T-helper 2 cell (primary cell): ENCODE measurements around the gene DDX60.
"Not testable (repeated sequence)": the region's sequence is repeated elsewhere in the genome, so short reads cannot be mapped to it uniquely, and the experiment has no call there.

Experiments
- DNase-seq, 5 experiments: peaks; one replicate each; pipeline versions ENCODE4 v3.0.0 to v3.0.0-alpha.2; 2012 to 2022

DDX60 gene

DNA sequence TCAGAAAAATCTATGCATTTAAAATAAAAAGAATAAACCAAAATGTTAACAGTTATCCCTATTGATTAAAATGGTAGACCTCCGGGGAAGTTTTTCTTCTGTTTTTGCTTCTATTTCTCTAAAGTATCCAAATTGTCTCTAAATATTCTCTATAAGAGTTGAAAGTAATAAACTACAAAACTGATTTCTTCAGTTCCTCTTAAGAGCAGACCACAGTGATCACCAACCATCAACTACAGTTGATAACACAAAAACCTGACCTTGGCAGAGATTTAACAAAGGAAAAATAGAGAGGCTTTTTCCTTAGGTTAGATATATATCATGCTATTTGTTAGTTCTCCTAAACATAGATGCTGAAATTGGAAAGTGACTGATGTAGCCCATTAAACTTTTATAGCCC, 27.3 kb downstream of the DDX60 start:
- DNase-seq = no peak

DNA sequence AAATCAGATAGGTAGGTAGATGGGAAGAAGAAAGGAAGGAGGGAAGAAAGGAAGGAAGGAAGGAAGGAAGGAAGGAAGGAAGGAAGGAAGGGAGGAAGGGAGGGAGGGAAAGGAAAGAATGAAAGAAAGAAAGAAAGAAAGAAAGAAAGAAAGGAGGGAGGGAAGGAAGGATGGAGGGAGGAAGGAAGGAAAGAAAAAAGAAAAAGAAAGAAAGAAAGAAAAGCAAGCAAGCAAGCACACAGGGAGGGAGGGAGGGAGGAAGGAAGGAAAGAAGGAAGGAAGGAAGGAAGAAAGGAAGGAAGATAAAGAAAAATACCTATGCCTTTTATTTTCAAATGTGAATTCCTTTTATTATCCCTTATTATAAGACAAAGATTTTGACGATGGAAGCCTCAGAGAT, 32.7 kb downstream of the DDX60 start:
- DNase-seq = not testable (repeated sequence)

DNA sequence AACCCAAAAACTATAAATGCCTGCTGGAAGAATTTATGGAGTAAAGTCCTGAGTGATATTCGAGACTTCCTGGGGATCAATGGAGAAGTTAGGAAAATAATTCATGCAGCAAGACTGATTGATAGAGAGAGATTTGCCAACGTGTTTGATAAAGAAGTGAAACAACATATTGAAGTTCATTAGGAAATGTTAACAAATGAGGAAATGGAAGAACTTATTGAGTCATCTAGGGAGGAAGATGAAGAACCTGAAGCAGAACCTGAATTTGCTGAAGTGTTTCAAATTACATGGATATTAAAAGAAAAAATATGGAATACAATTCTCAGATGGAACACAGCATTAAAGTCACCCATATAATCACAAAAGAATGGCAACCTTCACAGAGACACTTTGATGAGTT, 39.0 kb downstream of the DDX60 start:
- no peak for DNase-seq

DNA sequence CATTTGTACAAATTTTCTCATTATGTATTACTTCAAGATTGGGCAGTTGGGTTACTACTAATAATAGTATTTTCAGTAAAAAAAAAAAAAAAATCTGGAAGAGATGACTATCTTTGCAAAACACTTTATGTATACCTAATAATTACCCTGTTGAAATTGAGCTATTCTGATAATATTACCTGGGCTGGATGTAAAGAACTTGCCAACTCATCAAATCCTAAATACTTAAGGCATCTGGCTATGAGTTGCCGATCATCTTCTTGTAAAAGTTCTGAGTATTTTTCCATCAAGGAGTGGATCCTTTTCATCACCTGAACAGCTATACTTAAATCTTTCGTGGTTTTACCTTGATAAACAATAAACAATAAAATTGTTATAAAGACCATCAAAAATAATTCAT, 42.7 kb downstream of the DDX60 start:
- no peak for DNase-seq

DNA sequence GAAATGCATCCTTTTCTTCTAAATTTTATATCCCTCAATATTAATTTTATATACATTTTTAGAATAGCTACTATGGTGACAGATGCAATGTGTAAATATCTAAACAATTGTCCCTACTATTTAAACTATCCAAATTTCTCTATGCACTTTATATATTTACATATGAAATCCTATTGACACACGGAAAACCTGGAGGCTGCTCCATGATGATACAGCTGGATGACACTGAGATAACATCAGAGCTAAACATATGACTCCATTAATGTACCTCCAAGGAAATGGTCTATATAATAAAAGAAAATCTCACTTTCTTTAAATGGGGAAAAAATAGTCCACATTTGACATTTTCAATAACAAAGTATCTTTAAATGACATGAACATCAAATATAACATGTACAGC, 43.7 kb downstream of the DDX60 start:
- no peak for DNase-seq

DNA sequence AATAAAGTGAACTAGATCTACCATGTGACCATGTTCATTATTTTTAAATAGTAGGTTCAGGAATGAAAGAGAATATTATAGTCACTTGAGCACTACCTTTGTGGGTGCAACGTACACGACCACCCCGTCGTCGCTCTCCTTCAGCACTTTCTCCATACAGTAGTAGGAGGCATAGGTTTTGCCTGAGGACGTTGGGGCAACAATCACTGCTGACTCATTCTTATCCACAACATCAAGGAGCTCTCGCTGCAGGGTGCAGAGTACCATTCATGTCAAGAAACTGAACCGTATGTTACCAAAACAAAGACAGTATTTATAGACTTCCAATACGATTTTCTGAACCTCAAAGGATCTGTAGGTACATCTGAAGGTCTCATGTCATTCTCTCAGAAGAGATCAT, 44.7 kb downstream of the DDX60 start:
- DNase-seq = peak in 1 of 5 experiments; percentile 70

DNA sequence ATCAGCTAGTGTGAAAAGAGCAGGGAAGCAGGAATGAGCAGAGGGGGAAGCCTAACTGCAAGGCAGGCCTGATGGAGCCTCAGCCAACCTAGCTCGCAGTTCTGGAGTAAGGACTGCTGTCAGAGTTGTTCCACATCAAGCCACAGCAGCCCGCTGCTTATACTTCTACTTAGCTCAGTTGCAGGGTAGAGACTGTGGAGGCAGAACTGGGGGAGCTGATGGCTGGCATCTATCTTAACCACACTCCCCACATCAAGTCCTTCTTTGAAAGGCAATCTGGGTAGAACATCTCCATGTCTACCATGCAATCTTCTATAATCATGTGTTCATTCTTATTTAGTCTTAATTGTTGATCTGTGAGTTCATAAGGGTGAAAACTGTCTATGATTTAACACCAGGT, 46.1 kb downstream of the DDX60 start:
- DNase-seq = peak in 1 of 5 experiments; percentile 54

DNA sequence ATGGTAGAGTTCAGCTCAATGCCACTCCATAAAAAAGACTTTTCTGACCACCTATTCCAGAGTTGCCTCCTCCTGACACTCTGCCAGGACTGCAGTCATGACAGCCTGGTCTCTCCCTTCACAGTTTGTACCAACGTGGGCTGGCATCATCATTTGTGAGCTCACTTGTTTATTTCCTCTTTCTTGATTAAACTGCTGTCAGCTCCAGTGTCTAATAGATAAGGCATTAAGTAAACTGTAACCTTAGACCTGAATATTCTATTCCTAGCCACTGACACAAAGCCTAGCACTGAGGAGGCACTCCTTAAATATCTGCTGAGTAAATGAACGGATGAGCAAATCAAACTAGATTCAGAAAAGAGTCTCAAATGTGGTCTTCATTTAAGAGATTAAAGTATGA, 48.7 kb downstream of the DDX60 start:
- no peak for DNase-seq

DNA sequence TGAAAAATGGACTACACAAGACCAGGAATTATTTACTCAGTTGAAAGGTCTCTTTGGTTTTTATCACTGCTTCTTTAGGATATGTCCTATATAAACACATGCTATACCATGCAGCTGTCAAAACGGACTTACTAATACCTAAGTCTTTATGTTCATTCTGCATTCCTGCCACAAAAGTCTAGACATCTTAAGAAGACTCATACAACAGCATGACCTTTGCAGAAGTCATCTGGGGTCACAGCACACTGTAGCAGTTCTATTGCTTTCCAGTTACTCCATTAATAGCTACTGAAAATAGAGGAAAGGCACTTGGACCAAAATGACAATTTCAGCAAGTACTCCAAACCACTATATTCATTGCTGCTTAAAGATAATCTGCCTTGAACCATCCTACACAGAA, 53.2 kb downstream of the DDX60 start:
- no peak for DNase-seq

DNA sequence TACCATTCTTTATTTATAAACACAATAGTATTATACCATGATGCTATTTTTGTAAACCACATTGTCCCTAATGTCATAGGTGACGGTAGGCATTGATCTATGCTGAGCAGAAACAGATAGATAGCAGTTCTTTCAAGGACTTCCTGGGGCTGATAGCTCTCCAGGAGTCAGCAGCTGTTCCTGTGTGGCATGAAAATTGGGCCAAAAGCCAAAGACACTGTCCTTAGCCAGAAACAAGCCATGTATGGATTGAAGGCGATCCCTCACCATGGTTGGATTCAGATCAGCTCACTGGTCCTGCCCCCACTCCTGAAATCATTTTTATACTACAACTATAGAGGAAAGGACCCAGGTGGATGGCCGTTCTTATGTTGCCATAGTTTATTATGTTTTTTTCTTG, 53.6 kb downstream of the DDX60 start:
- DNase-seq = no peak

DNA sequence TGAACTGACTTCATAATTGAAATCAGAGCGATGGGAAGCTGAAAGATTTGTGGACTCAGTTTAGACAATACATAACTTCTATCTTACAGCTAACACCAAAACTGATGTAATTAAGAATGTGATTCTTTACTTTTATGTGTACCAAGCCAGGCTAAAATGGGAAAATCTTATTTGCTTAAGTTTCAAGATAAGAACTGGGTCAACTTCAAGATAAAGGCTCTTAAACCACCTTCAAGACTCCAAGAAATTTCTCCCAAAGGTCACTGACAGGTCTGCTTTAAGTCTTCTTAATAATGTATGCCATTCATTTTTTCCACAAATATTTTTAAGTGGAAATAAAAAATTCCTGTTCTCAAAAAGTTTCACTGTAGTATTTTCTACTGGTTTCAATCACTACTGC, 55.5 kb downstream of the DDX60 start:
- no peak for DNase-seq

DNA sequence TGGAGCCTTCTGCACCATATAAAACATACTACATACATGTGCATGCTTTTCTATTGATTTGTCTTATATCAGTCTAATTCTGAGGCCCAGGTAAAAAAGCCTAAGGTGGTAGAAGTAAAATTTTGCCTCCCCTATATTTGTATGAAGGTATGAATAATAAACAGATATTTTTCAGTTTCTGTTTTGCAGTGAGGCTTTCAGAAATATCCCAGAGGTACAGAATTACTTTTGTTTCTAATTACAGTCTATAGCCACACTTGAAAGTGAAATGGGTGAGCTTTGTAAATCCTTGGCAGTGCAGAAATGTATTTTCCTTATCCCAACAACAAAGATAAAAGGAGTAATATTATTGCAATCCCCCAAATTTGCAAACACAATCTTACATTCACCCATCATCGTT, 59.5 kb downstream of the DDX60 start:
- DNase-seq = no peak

DNA sequence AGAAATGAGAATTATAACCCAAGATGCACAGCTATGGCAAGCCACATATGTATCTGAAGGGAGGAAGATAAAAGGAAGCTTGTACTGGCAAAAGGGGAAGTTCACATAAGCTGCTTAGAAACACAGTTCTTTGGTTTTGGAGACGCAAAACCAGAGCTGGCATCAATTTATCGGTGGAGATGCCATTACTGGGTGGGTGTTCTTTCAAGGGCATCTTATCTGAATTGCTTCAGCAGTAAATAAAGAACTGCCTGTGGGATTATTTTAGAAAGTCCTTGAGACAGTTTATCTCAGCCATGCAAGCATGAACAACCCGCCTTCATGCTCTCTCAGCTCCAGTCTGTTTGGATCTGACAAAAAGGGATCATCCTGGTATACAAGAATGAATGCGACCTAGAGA, 60.8 kb downstream of the DDX60 start:
- DNase-seq = no peak

DNA sequence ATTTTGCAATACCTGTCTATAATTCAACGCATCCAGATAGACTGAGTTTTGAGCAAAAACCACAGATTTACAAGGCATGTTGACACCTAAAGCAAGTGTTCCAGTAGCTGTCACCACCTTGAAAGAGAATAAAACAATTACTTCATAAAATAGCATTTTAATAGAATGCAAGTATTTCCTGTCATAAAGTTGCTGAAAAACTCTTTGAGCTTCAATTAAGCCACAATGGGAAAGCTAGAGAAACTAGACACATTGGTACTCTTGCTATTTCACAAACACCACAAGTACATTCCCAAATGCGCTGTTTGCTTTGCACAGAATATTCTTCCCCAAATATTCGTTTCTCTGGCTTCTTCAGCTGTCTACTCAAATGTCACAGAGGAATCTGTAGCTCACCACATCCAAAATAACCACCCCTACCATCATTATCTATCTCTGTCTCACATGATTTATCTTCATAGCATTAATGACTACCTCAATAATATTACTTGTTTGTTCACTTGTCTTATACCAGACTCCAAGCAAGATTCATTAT, 70.3 kb downstream of the DDX60 start:
- no peak for DNase-seq

DNA sequence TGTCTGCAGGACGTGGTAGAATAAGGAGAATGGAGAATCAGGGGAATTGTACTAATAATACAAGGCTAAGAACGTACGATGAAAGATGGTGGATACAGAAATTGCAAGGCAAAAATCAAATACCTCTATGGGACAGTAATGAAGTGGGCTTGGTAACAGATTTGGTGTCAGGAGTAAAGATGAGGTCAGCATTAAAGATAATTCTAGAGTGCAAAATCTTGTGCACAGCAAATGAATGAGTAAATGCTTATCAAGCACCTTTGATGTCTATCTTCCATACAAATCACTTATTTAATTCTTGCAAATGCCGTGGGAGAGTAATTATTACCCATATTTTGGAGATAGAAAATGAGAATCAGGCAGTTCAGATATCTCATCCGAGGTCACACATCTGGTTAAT, 70.9 kb downstream of the DDX60 start:
- DNase-seq = no peak

DNA sequence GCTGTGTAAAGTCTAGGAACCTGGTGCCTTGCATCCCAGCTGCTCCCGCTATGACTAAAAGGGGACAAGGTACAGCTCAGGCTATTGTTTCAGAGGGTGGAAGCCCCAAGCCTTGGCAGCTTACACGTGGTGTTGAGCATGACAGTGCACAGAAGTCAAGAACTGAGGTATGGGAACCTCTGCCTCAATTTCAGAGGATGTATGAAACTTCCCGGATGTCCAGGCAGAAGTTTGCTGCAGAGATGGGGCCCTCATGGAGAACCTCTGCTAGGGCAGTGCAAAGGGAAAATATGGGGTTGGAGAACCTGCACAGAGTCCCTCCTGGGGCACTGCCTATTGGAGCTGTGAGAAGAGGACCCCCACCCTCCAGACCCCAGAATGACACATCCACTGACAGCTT, 76.6 kb downstream of the DDX60 start:
- peak in 1 of 5 experiments; percentile 2 for DNase-seq

DNA sequence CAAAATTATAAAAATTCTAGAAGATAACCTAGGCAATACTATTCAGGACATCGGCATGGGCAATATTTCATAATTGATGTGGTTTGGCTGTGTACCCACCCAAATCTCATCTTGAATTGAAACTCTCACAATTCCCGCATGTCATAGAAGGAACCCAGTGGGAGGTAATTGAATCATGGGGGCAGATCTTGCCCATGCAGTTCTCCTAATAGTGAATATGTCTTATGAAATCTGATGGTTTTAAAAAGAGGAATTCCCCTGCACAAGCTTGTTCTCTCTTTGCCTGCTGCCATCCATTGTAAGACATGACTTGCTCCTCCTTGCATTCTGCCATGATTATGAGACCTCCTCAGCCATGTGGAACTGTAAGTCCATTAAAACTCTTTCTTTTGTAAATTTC, 77.7 kb downstream of the DDX60 start:
- no peak for DNase-seq

DNA sequence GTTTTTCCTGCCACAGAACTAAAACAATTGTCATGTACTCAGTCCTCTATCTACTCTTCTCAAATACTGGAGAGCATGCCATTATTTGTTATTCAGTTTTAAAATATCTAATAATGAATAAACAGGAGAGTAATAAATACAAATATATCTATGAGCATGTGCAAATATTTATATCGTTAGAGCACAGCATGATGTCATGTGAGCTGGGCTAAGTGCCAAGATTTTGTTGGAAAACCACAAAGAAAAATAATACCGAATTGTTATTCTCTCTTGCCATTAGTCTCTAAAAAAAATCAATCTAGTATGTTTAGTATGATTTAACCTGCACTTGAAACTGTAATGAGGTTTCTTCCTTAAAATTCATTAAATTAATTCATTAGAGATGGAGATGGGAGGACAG, 97.3 kb downstream of the DDX60 start:
- no peak for DNase-seq

DNA sequence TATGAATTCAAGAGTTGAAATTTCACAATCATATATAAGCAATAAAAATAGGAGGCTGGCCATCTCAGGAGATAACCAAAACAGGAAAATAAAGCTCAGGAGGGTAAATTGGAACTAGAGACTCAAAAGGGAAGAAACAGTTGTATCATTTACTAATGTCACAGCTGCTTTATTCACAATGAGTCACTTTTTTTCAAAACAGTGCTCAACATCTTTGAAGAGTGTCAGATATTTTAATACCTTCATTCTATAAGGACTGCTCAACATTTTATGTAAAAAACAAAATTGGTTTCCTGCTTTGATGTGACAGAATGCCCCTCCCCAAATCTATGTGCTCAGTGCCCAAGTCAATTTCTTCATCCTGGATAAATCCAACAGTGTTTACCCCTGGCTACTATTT, 97.7 kb downstream of the DDX60 start:
- DNase-seq = no peak

DNA sequence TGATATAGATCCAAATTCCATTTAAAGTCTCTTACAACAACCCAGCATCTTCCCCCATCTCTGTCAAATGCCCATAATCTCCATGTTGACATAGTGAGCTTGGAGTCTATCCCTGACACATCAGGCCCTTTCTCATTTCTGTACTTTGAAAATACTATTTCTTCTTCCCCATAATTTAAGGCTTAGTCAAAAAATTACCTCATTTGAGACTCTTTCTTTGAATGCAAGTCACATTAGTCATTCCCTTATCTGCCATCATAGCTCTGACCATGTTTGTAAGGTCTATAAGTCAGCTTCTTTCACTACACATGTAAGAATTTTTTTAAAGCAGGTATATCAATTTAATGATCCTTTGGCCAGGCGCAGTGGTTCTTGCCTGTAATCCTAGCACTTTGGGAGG, 99.9 kb downstream of the DDX60 start:
- peak in 1 of 5 experiments; percentile 5 for DNase-seq

DNA sequence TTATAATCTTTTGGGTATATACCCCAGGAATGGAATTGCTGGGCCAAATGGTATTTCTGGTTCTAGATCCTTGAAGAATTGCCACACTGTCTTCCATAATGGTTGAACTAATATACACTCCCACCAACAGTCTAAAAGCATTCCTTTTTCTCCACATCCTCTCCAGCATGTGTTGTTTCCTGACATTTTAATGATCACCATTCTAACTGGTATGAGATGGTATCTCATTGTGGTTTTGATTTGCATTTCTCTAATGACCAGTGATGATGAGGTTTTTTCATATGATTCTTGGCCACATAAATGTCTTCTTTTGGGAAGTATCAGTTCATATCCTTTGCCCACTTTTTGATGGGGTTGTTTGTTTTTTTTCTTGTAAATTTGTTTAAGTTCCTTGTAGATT, 105.0 kb downstream of the DDX60 start:
- DNase-seq = not testable (repeated sequence)

DNA sequence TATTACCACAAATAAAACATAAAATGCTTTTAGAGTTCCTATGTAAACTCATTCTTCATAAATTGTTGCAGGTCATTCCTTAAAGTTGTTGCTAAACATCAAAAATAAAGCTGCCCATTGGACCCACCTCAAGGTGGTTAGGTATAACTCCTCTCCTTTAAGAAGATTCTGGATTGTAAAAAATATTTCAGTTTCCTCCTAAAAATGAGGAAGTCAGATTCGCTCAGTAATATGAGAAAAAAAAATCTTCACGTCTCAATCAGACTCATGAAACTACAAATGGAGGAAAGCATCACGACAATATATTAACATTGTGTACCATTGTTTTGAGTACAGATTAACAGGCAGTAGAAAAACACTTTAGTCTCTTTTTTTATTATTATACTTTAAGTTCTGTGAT, 105.9 kb downstream of the DDX60 start:
- no peak for DNase-seq

DNA sequence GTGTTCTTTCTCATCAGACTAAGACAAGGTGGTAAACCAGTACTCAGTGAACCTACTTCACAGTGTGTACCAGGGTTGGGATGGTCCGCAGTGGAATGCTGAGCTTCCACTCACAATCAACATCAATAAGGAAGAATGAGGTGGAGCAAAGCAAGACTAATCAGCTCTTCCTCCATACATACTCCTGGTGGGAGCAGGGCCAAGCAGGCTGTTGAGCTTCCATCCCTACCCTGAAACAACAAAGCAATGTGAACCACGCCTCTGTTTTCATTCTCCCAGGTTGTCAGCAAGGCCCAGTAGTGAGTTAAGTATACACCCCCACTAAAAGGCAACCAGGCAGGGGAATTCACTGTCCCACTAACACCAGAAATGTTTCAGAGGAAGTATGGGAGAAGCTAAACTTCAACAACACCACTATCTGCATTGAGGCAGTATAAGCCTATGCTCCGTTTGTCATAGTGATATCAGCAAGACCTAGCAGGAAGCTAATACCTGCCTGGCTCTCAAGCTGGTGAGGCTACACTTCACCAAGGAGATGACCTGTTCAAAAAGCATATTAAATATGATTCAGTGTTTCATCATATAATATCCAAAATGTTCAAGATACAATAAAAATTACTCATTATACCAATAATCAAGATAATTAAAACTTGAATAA, 109.5 kb downstream of the DDX60 start:
- no peak for DNase-seq

DNA sequence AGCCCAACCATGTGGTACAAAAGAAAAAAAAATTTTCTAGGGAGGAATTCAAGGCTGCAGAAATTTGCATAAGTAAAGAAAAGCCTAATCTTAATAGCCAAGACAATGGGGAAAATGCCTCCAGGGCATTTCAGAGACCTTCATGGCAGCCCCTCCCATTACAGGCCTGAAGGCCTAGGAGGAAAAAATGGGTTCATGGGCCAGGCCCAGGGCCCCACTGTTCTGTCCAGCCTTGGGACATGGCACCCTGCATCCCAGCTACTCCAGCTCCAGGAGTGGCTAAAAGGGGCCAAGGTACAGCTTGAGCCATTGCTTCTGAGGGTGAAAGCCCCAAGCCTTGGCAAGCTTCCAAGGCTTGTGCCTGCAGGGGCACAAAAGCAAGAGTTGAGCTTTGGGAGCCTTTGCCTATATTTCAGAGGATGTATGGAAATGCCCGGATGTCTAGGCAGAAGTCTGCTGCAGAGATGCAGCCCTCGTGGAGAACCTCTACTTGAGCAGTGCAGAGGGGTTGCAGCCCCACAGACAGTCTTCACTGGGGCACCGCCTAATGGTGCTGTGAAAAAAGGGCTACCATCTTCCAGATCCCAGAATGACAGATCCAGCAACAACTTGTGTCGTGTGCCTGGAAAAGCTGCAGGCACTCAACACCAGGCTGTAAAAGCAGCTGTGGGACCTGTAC, 115.2 kb downstream of the DDX60 start:
- DNase-seq = no peak

DNA sequence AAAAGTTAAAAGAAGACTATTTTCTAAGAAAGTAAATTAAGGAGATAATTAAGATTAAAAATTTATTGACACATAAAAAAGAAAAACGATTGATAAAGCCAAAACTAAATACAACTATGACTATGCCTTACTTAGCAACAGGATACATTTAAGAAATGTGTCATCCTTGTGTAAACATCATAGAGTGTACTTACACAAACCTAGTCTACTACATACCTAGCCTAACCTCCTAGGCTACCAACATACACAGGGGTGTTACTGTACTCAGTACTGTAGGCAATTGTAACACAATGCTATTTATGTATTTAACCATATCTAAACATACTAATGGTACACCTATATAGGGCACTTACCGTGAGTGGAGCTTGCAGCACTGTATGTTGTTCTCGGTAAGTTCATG, 117.9 kb downstream of the DDX60 start:
- no peak for DNase-seq
